AG04449 (cell line): ENCODE data around the gene SESN3.

Source experiments
- CTCF ChIA-PET: fragments of 350-600 bp; formaldehyde crosslinking; extraction: SDS; loops from one replicate; lab custom pipeline; 2021; ENCODE audit warnings: antibody characterized with exemption; lab: Yijun Ruan, JAX
- POLR2A ChIA-PET: fragments of 400-600, 350-600 bp; formaldehyde crosslinking; extraction: SDS; loops from one replicate; lab custom pipeline; 2020; ENCODE audit warnings: antibody characterized with exemption, inconsistent platforms; lab: Yijun Ruan, JAX
- DNase-seq: peaks from one replicate; pipeline ENCODE4 v3.0.0-alpha.2; 2010; ENCODE audit warnings: low read depth, low spot score
- H3K4me3 ChIP-seq: 2 replicates; pipeline ENCODE4 v1.5.1; 2011; ENCODE audit warnings: low read depth, mild to moderate bottlenecking, control low read depth, low read length
- TF ChIP-seq, protein P1 (sequence below): IDR thresholded peaks from one replicate; pipeline ENCODE4 v1.5.1; 2011; ENCODE audit warnings: mild to moderate bottlenecking, moderate library complexity, low read length, control low read depth, inconsistent platforms; ENCODE audit not compliant: insufficient read depth; ENCODE audit errors: missing control alignments

Gene SESN3

DNA sequence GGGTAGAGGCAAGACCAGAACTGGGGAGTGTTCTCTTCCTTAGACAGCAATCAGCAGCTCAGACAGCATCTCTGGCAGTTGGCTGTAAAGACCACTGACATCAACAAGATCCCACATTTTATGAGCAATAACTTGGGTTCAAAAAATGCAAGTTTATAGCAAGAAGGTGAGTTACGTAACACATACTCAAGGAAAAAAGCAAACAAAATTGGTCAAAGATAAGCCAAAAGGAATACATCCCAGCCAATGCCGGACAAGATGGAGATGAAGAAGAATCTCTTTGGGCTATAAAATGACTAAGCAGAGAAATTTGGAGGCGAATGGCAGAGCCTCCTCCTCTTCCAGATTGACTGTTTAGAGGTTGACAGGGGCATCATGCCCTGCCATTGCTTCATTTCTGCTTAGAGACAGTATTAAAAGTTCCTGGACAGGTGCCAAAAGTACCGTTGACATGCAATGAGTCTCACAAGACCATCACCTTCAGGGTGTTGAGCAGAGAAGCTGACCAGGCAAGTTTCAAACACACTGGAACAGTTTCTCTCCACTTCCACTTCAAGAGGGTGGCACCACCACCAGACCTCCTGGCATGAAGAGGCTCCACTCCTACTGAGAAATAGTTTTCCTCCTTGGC is 85.5 kb downstream of the SESN3 start:
- ChIA-PET POLR2A (no interaction called here), CTCF (interaction anchor here (1.1 to 22.2 kb wide), 9 partner anchors 8 to 613 kb away, joined by 3 to 581 read pairs (median 9); partner anchors contain the start of genes ENDOD1 and SRSF8)
- no peak overlapping the region for H3K4me3 ChIP-seq
- DNase-seq: no peak
- TF ChIP-seq, protein P1, sequence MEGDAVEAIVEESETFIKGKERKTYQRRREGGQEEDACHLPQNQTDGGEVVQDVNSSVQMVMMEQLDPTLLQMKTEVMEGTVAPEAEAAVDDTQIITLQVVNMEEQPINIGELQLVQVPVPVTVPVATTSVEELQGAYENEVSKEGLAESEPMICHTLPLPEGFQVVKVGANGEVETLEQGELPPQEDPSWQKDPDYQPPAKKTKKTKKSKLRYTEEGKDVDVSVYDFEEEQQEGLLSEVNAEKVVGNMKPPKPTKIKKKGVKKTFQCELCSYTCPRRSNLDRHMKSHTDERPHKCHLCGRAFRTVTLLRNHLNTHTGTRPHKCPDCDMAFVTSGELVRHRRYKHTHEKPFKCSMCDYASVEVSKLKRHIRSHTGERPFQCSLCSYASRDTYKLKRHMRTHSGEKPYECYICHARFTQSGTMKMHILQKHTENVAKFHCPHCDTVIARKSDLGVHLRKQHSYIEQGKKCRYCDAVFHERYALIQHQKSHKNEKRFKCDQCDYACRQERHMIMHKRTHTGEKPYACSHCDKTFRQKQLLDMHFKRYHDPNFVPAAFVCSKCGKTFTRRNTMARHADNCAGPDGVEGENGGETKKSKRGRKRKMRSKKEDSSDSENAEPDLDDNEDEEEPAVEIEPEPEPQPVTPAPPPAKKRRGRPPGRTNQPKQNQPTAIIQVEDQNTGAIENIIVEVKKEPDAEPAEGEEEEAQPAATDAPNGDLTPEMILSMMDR: no peak

DNA sequence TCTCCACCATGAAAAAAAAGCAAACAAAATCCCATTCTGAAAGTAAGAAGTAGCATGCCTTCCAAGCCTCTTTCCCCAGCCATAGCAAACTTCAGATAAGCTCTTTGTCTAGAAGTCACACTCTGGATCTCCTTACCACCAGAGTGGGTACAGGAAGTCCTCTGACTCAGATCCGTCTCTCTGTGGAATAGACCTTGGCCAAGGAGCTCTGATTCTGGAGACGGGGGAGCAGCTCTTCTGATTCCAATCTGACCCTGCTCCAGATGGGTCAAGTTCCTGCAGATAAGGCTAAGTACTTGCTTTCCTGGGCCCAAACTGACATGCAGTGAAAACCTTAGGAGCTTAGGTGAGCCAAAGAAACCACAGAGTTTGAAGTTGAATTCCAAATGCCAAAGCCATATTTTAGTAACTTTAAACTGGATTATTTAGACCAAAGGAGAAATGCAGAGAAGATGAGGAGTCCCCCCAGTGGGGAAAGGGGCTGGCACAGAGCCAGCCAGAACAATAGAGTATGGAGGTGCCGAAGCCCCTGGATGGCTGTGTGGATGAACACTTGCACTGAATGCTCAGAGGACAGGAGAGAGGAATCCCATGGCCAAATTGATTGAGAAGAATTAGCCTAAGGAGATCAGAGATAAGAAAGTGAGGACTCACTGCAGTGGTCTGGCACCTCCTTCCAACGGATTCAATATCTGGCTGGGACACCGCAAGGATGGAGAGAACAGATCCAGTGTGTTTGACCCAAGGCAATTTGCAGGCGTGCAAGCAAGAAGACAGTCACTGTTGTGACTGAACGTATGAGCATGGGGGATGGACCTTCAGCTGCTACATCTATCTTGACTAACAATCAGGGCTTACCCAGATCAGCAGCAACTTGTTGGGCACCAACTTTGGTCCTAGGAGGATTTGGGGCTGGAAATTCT is 86.4 kb downstream of the SESN3 start:
- CTCF ChIA-PET: interaction anchor here (1.0 to 22.2 kb wide), 8 partner anchors 8 to 614 kb away, joined by 3 to 581 read pairs (median 4); partner anchors contain the start of gene SRSF8
- POLR2A ChIA-PET: no interaction called here
- TF ChIP-seq, protein P1: no peak
- no peak for DNase-seq
- no peak overlapping the region for H3K4me3 ChIP-seq

DNA sequence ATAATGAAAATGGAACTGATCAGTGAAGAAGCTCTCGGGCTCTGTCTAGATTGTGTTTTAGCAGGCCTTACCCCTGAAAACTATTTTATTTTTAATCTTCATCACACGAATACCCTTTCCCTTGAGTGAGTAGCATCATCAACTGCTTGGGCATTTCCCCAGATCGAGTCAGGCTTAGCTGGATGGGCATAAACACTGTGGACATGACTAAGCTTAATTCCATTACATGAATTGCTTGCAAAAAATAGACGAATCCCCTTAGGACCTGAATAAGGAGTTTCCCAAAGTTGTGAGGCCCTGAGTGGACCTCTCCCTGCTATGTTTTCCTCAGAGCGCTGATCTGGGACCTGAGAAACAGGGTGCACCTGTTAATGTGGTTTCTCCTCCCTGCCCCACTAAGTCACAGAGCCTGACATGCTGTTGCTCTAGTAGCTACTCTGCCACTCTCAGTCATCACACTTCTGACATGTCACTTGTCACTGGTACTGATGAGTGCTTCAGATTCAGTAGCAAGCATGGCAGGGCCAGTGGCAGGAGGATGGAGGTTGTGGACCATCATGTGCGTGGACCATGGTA is 87.8 kb downstream of the SESN3 start:
- TF ChIP-seq, protein P1: no peak
- H3K4me3 ChIP-seq: no peak overlapping the region
- DNase-seq: no peak
- CTCF ChIA-PET: interaction anchor here (1.3 to 18.6 kb wide), 5 partner anchors 8 to 615 kb away, joined by 4 to 581 read pairs (median 26); partner anchors contain the start of gene SRSF8
- POLR2A ChIA-PET: interaction anchor here (1.2 kb wide), 1 partner anchor 76 kb away, joined by 3 read pairs; no protein-coding TSS in a partner anchor

DNA sequence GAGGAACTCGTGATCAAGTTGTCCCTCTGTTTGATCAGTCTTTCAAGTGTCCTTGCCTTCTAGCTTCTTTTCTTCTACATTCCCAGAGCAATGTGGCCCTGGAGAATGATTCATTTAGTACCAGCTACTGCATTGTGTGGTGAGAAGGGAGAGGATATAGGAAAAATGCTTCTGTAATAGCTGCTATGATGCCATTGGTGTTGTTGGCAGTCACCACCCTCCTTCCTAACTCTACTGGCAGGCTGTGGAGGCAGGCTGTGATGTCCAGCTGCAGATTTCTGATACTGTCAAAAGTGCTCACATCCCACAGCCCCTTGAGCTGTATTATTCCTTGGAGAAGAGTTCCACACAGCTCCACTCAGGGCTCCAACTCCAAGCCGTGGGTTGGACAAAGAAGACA is 88.6 kb downstream of the SESN3 start:
- no peak overlapping the region for H3K4me3 ChIP-seq
- ChIA-PET POLR2A (interaction anchor here (1.2 kb wide), 1 partner anchor 75 kb away, joined by 3 read pairs; no protein-coding TSS in a partner anchor), CTCF (interaction anchor here (1.3 to 14.6 kb wide), 4 partner anchors 9 to 563 kb away, joined by 4 to 299 read pairs (median 16); partner anchors contain the start of gene SRSF8)
- TF ChIP-seq, protein P1: no peak
- DNase-seq: no peak

DNA sequence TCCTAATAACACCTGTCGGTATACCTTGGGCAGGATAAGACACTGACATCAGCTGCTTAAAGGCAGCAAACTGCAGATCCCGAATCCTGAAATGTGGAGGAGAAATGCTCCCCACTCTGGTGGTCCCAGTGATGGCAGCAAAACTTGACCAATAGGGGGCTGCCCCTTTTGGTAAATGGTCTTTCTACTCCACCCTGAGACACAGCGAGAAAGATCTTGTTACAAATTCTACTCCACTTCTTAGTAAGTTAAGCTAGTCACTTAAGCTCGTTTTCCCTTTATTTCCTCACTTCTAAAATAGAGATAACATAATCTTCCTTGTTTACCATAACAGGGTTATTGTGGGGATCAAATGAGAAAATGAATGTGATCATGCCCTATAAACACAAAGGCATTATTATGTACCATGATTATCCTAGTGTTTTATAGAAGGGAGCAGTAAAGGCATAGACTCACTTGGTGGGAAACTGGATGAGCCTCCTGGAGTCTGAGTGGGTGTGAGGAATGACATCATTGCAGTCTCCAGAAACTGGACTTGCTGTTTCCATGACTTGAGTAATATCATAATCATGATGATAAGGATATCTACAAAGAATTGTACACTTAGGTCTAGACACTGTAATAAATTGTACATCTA is 90.5 kb downstream of the SESN3 start:
- ChIA-PET CTCF (interaction anchor here (1.0 to 6.3 kb wide), 3 partner anchors 11 to 91 kb away, joined by 3 to 84 read pairs (median 26); partner anchors contain the start of genes SESN3 and SRSF8), POLR2A (no interaction called here)
- no peak for DNase-seq
- TF ChIP-seq, protein P1: no peak
- H3K4me3 ChIP-seq: no peak overlapping the region
